Measurements from ENCODE around the gene ANAPC15. TPM values are rescaled to one million over a fixed set of nuclear protein-coding genes. Genes with fewer than 3 reads are reported as not detected.
"Not testable (repeated sequence)": the region's sequence is repeated elsewhere in the genome, so short reads cannot be mapped to it uniquely, and the experiment has no call there.

The ANAPC15 gene
- total RNA-seq, 2 donors from 2014 or later, result 51.2 to 54.9 TPM

DNA sequence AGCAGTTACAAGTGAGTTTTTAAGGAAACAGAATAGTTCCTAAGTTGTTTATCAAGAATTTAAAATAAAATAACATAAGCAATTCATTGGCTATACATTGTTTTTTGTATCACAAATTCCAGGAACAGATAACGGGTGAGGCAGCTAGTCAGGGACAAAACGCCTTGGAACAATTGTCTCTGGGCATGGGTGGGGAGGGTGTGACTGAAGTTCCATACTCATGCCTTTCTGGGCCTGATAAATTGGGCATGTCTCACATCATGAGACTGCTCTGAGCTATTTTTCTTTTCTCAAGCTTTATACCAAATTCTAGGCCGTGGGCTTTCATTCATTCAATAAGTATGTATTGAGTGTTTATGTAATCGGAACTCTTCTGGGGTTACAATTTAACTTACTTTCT is 44.6 kb upstream of the ANAPC15 start:
- no peak for DNase-seq
- TF ChIP-seq, protein P1, sequence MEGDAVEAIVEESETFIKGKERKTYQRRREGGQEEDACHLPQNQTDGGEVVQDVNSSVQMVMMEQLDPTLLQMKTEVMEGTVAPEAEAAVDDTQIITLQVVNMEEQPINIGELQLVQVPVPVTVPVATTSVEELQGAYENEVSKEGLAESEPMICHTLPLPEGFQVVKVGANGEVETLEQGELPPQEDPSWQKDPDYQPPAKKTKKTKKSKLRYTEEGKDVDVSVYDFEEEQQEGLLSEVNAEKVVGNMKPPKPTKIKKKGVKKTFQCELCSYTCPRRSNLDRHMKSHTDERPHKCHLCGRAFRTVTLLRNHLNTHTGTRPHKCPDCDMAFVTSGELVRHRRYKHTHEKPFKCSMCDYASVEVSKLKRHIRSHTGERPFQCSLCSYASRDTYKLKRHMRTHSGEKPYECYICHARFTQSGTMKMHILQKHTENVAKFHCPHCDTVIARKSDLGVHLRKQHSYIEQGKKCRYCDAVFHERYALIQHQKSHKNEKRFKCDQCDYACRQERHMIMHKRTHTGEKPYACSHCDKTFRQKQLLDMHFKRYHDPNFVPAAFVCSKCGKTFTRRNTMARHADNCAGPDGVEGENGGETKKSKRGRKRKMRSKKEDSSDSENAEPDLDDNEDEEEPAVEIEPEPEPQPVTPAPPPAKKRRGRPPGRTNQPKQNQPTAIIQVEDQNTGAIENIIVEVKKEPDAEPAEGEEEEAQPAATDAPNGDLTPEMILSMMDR (conservative IDR thresholded peaks at IDR 0.05), result no peak
- Histone ChIP-seq H3K9ac (ENCODE audit: extremely low read depth, low read length, poor library complexity, severe bottlenecking) (no peak overlapping the region), H3K36me3 (ENCODE audit: control insufficient read depth, insufficient read depth, low read length) (no peaks in the 10 kb centered on the region), H3K4me1 (ENCODE audit: control insufficient read depth, insufficient read depth, low read length) (no peaks in the 10 kb centered on the region), H3K27ac (ENCODE audit: low read depth, low read length) (no peak overlapping the region), H3K9me3 (ENCODE audit: control insufficient read depth, low read length) (no peaks in the 10 kb centered on the region), H3K27me3 (ENCODE audit: control insufficient read depth, insufficient read depth, low read length, poor library complexity, severe bottlenecking) (peaks cover 8% of the 10 kb centered on the region), H3K4me3 (ENCODE audit: low read length) (no peak overlapping the region)
- H3K9me3 Mint-ChIP-seq, result peaks cover 6% of the 10 kb centered on the region
- peaks cover 23% of the 10 kb centered on the region for H3K27me3 Mint-ChIP-seq (ENCODE audit: insufficient read depth)
- 91% methylated on average over 4 of the region's 4 CpGs; no CpG with 5 or more reads in 1 of the 2 experiments for WGBS, 2 experiments (ENCODE audit: insufficient coverage in 1 of 2, insufficient read length in 1 of 2)
- no peak overlapping the region for H3K4me3 Mint-ChIP-seq
- H3K27ac Mint-ChIP-seq, result no peak overlapping the region
- H3K36me3 Mint-ChIP-seq (ENCODE audit: low read depth), result no peaks in the 10 kb centered on the region
- H3K4me1 Mint-ChIP-seq, result no peaks in the 10 kb centered on the region

DNA sequence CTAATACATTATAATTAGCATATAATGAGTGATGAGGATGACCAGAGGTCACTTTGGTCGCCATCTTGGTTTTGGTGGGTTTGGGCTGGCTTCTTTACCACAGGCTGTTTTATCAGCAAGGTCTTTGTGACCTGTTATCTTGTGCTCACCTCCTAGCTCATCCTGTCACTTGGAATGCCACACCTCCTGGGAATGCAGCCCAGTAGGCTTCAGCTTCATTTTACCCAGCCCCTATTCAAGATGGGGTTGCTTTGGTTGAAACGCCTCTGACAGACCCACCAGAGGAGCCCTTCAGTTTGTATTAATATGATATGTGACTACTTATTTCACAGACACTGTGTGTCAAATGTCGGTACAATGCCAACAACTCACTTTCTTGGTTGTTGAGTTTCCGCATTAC is 43.3 kb upstream of the ANAPC15 start:
- Histone ChIP-seq H3K9me3 (ENCODE audit: control insufficient read depth, low read length) (no peaks in the 10 kb centered on the region), H3K36me3 (ENCODE audit: control insufficient read depth, insufficient read depth, low read length) (no peaks in the 10 kb centered on the region), H3K4me1 (ENCODE audit: control insufficient read depth, insufficient read depth, low read length) (no peaks in the 10 kb centered on the region), H3K27me3 (ENCODE audit: control insufficient read depth, insufficient read depth, low read length, poor library complexity, severe bottlenecking) (peaks cover 8% of the 10 kb centered on the region), H3K4me3 (ENCODE audit: low read length) (no peak overlapping the region), H3K27ac (ENCODE audit: low read depth, low read length) (no peak overlapping the region), H3K9ac (ENCODE audit: extremely low read depth, low read length, poor library complexity, severe bottlenecking) (no peak overlapping the region)
- H3K4me3 Mint-ChIP-seq, result no peak overlapping the region
- TF ChIP-seq, protein P1 (conservative IDR thresholded peaks at IDR 0.05), result no peak
- H3K36me3 Mint-ChIP-seq (ENCODE audit: low read depth), result no peaks in the 10 kb centered on the region
- WGBS, 2 experiments (ENCODE audit: insufficient coverage in 1 of 2, insufficient read length in 1 of 2), result 82 to 83% methylated on average over 2 to 4 of the region's 4 CpGs
- peaks cover 13% of the 10 kb centered on the region for H3K9me3 Mint-ChIP-seq
- H3K27ac Mint-ChIP-seq, result no peak overlapping the region
- DNase-seq, result no peak
- no peaks in the 10 kb centered on the region for H3K4me1 Mint-ChIP-seq
- peaks cover 23% of the 10 kb centered on the region for H3K27me3 Mint-ChIP-seq (ENCODE audit: insufficient read depth)

DNA sequence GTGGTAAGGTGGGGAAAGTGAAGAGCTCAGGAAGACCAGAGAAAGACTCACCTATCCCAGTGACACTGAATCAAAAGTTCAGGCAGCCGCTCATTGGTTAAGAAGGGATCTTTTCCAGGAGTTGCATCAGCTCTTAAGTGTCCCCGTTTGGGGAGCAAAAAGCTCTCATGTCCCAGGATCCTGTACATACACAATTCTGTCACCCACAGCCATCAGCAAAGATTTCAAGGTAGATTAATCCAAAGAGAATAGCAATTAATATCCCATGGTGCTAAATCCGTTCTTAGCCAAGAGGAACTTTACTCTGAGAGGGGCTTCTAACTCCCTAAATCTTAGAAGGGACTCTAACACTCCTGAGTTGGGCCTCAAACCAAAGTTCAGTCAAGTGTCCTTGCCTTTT is 42.3 kb upstream of the ANAPC15 start:
- Mint-ChIP-seq H3K36me3 (ENCODE audit: low read depth) (no peaks in the 10 kb centered on the region), H3K27me3 (ENCODE audit: insufficient read depth) (peaks cover 20% of the 10 kb centered on the region), H3K27ac (no peak overlapping the region), H3K4me3 (no peak overlapping the region), H3K9me3 (peaks cover 15% of the 10 kb centered on the region), H3K4me1 (no peaks in the 10 kb centered on the region)
- no peak for DNase-seq
- Histone ChIP-seq H3K27ac (ENCODE audit: low read depth, low read length) (no peak overlapping the region), H3K9me3 (ENCODE audit: control insufficient read depth, low read length) (no peaks in the 10 kb centered on the region), H3K4me1 (ENCODE audit: control insufficient read depth, insufficient read depth, low read length) (no peaks in the 10 kb centered on the region), H3K27me3 (ENCODE audit: control insufficient read depth, insufficient read depth, low read length, poor library complexity, severe bottlenecking) (peaks cover 8% of the 10 kb centered on the region), H3K4me3 (ENCODE audit: low read length) (no peak overlapping the region), H3K36me3 (ENCODE audit: control insufficient read depth, insufficient read depth, low read length) (no peaks in the 10 kb centered on the region), H3K9ac (ENCODE audit: extremely low read depth, low read length, poor library complexity, severe bottlenecking) (no peak overlapping the region)
- WGBS, 2 experiments (ENCODE audit: insufficient coverage in 1 of 2, insufficient read length in 1 of 2), result 95 to 100% methylated on average over 1 to 3 of the region's 3 CpGs
- TF ChIP-seq, protein P1 (conservative IDR thresholded peaks at IDR 0.05), result no peak

DNA sequence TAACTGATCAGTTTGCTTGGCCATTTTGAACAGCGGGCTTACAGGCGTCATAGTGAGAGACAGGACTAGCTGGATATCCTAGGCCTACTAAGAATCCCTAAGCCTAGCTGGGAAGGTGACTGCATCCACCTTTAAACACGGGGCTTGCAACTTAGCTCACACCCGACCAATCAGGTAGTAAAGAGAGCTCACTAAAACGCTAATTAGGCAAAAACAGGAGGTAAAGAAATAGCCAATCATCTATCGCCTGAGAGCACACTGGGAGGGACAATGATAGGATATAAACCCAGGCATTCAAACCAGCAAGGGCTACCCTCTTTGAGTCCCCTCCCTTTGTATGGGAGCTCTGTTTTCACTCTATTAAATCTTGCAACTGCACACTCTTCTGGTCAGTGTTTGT is 41.4 kb upstream of the ANAPC15 start:
- WGBS, 2 experiments (ENCODE audit: insufficient coverage in 1 of 2, insufficient read length in 1 of 2), result 84 to 97% methylated on average over 3 to 6 of the region's 6 CpGs
- H3K9me3 ChIP-seq (ENCODE audit: control insufficient read depth, low read length); DNase-seq; H3K4me1 ChIP-seq (ENCODE audit: control insufficient read depth, insufficient read depth, low read length); H3K27ac ChIP-seq (ENCODE audit: low read depth, low read length); H3K9ac ChIP-seq (ENCODE audit: extremely low read depth, low read length, poor library complexity, severe bottlenecking); H3K36me3 Mint-ChIP-seq (ENCODE audit: low read depth); H3K4me3 Mint-ChIP-seq; H3K4me1 Mint-ChIP-seq; H3K36me3 ChIP-seq (ENCODE audit: control insufficient read depth, insufficient read depth, low read length); H3K27me3 ChIP-seq (ENCODE audit: control insufficient read depth, insufficient read depth, low read length, poor library complexity, severe bottlenecking); H3K4me3 ChIP-seq (ENCODE audit: low read length); H3K27ac Mint-ChIP-seq: not testable (repeated sequence)
- H3K27me3 Mint-ChIP-seq (ENCODE audit: insufficient read depth), result peaks cover 11% of the 10 kb centered on the region
- peaks cover 15% of the 10 kb centered on the region for H3K9me3 Mint-ChIP-seq
